HG03575 (cell line): ENCODE data around the gene PIP4K2A.
A peak's percentile ranks its signal among the peaks of the same experiment; 100 is the strongest.

Experiments used
- ATAC-seq: cut with Tn5 transposase; IDR thresholded peaks from one replicate; pipeline ENCODE4 v1.9.1; 2021; ENCODE audit not compliant: unreplicated experiment, insufficient number of reproducible peaks, low FRiP score; ENCODE audit errors: extremely low read depth

PIP4K2A gene

GRCh38 chr10:22651276-22651980 lies 63.0 kb downstream of the PIP4K2A start:
- no peak for ATAC-seq

- no peak for ATAC-seq
Measured at GRCh38 chr10:22649994-22650393, 64.4 kb downstream of the PIP4K2A start.

GRCh38 chr10:22649390-22649841 lies 65.0 kb downstream of the PIP4K2A start:
- ATAC-seq: no peak

GRCh38 chr10:22648547-22648961 lies 65.8 kb downstream of the PIP4K2A start:
- no peak for ATAC-seq

GRCh38 chr10:22647244-22647643 lies 67.1 kb downstream of the PIP4K2A start:
- no peak for ATAC-seq

- peak; percentile 50 for ATAC-seq
Measured at GRCh38 chr10:22646388-22646853, 68.0 kb downstream of the PIP4K2A start.

- ATAC-seq: no peak
Measured at GRCh38 chr10:22644222-22644621, 70.2 kb downstream of the PIP4K2A start.

- no peak for ATAC-seq
Measured at GRCh38 chr10:22643775-22644174, 70.6 kb downstream of the PIP4K2A start.

GRCh38 chr10:22643116-22643515 lies 71.3 kb downstream of the PIP4K2A start:
- ATAC-seq: no peak

GRCh38 chr10:22641743-22642142 lies 72.6 kb downstream of the PIP4K2A start:
- ATAC-seq: no peak

GRCh38 chr10:22640359-22640758 lies 74.0 kb downstream of the PIP4K2A start:
- ATAC-seq: no peak

GRCh38 chr10:22638863-22639262 lies 75.5 kb downstream of the PIP4K2A start:
- no peak for ATAC-seq

GRCh38 chr10:22637491-22637890 lies 76.9 kb downstream of the PIP4K2A start:
- ATAC-seq: no peak

- no peak for ATAC-seq
Measured at GRCh38 chr10:22635650-22636049, 78.7 kb downstream of the PIP4K2A start.

- ATAC-seq: no peak
Measured at GRCh38 chr10:22634606-22635459, 79.5 kb downstream of the PIP4K2A start.

- no peak for ATAC-seq
Measured at GRCh38 chr10:22634093-22634492, 80.3 kb downstream of the PIP4K2A start.

GRCh38 chr10:22633528-22633927 lies 80.8 kb downstream of the PIP4K2A start:
- no peak for ATAC-seq

- ATAC-seq: no peak
Measured at GRCh38 chr10:22633106-22633505, 81.3 kb downstream of the PIP4K2A start.

GRCh38 chr10:22631646-22632278 lies 82.6 kb downstream of the PIP4K2A start:
- no peak for ATAC-seq

- ATAC-seq: no peak
Measured at GRCh38 chr10:22631185-22631584, 83.2 kb downstream of the PIP4K2A start.
